ENCODE data around the gene TRIM14. TPM values are rescaled to one million over a fixed set of nuclear protein-coding genes. Genes with fewer than 3 reads are reported as not detected.

TRIM14 gene
- total RNA-seq, 1 experiment from 2014 or later = 34.1 TPM

GRCh38 chr9:98101416-98101815, 17.6 kb downstream of the TRIM14 start:
- no TSS peak for BruUV-seq (replicated peaks)
- Mint-ChIP-seq H3K27ac (ENCODE audit: unreplicated experiment) (no peak overlapping the region), H3K4me3 (ENCODE audit: low read depth, unreplicated experiment) (no peak overlapping the region), H3K9me3 (ENCODE audit: low read depth, unreplicated experiment) (no peaks in the 10 kb centered on the region), H3K27me3 (ENCODE audit: unreplicated experiment) (no peaks in the 10 kb centered on the region), H3K36me3 (ENCODE audit: insufficient read depth, unreplicated experiment) (peaks cover 22% of the 10 kb centered on the region), H3K4me1 (ENCODE audit: low read depth, unreplicated experiment) (no peaks in the 10 kb centered on the region)
- intact Hi-C loops (cut with micrococcal nuclease; ENCODE audit: unreplicated experiment) = no loop called here
- TF ChIP-seq, protein P1, sequence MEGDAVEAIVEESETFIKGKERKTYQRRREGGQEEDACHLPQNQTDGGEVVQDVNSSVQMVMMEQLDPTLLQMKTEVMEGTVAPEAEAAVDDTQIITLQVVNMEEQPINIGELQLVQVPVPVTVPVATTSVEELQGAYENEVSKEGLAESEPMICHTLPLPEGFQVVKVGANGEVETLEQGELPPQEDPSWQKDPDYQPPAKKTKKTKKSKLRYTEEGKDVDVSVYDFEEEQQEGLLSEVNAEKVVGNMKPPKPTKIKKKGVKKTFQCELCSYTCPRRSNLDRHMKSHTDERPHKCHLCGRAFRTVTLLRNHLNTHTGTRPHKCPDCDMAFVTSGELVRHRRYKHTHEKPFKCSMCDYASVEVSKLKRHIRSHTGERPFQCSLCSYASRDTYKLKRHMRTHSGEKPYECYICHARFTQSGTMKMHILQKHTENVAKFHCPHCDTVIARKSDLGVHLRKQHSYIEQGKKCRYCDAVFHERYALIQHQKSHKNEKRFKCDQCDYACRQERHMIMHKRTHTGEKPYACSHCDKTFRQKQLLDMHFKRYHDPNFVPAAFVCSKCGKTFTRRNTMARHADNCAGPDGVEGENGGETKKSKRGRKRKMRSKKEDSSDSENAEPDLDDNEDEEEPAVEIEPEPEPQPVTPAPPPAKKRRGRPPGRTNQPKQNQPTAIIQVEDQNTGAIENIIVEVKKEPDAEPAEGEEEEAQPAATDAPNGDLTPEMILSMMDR (IDR thresholded peaks at IDR 0.05; ENCODE audit: unreplicated experiment) = no peak
- no peak for DNase-seq
- CTCF ChIA-PET = no interaction called here

DNA sequence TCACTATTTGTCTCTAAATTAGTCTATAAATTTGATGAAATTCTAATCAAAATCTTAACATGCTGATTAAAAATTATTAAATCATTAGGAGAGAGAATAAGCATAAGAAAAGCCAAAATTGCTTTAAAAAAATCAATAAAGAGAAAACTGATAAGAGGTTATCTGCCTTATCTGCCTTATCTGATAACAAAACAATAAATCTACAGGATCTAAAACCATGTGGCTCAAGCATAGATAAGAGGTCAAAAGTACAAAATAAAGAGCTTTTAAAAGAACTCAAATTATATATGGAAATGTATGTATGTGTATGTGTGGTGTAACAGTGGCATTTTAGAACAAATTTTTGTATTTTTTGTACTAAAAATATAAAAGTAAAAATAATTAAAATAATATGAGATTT, 18.6 kb downstream of the TRIM14 start:
- H3K4me3 Mint-ChIP-seq (ENCODE audit: low read depth, unreplicated experiment) = no peak overlapping the region
- no peaks in the 10 kb centered on the region for H3K9me3 Mint-ChIP-seq (ENCODE audit: low read depth, unreplicated experiment)
- H3K36me3 Mint-ChIP-seq (ENCODE audit: insufficient read depth, unreplicated experiment) = peaks cover 22% of the 10 kb centered on the region
- no TSS peak for BruUV-seq (replicated peaks)
- H3K27ac Mint-ChIP-seq (ENCODE audit: unreplicated experiment) = no peak overlapping the region
- TF ChIP-seq, protein P1 (IDR thresholded peaks at IDR 0.05; ENCODE audit: unreplicated experiment) = no peak
- intact Hi-C loops (cut with micrococcal nuclease; ENCODE audit: unreplicated experiment) = no loop called here
- no peak for DNase-seq
- CTCF ChIA-PET = no interaction called here
- no peaks in the 10 kb centered on the region for H3K4me1 Mint-ChIP-seq (ENCODE audit: low read depth, unreplicated experiment)
- no peaks in the 10 kb centered on the region for H3K27me3 Mint-ChIP-seq (ENCODE audit: unreplicated experiment)

DNA sequence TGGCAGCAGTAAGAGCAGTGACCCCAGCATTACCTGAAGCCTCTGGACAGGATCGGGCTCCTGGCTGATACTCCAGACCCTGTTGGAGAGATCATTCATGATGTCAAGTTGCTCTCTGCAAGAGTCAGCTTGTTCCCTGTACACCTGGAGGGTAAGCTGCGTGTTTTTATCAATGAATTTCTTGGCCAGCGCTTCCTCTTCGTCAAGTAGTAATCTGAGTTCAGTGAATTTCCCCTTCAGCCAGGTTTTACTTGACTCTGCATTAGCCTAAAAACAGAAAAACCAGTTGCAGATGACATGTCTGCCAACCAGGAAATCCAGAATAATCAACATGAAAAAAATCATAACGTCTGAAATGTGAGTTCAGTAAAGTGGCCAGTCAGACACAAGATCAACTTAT, 19.1 kb downstream of the TRIM14 start:
- BruUV-seq (replicated peaks) = no TSS peak
- H3K9me3 Mint-ChIP-seq (ENCODE audit: low read depth, unreplicated experiment) = no peaks in the 10 kb centered on the region
- TF ChIP-seq, protein P1 (IDR thresholded peaks at IDR 0.05; ENCODE audit: unreplicated experiment) = no peak
- no peak for DNase-seq
- no peaks in the 10 kb centered on the region for H3K4me1 Mint-ChIP-seq (ENCODE audit: low read depth, unreplicated experiment)
- intact Hi-C loops (cut with micrococcal nuclease; ENCODE audit: unreplicated experiment) = no loop called here
- CTCF ChIA-PET = interaction anchor here (0.6 kb wide), 1 partner anchor 152 kb away, joined by 3 read pairs; no protein-coding TSS in a partner anchor
- no peak overlapping the region for H3K4me3 Mint-ChIP-seq (ENCODE audit: low read depth, unreplicated experiment)
- no peak overlapping the region for H3K27ac Mint-ChIP-seq (ENCODE audit: unreplicated experiment)
- H3K36me3 Mint-ChIP-seq (ENCODE audit: insufficient read depth, unreplicated experiment) = peaks cover 22% of the 10 kb centered on the region
- no peaks in the 10 kb centered on the region for H3K27me3 Mint-ChIP-seq (ENCODE audit: unreplicated experiment)

DNA sequence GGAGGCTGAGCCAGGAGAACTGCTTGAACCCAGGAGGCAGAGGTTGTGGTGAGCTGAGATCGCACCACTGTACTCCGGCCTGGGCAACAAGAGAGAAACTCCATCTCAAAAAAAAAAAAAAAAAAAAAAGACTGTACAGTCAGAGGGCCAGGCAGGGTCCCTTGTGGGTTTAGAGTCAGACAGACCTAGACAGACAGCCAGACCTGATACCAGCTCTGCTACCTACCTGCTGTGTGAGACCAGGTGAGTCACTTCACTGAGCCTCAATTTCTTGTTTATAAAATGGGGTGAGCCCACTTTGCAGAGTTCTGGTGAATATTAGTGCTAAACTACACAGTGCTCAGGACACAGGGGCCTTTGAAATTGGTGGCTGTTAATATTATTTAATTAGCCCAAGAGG, 19.7 kb downstream of the TRIM14 start:
- intact Hi-C loops (cut with micrococcal nuclease; ENCODE audit: unreplicated experiment) = no loop called here
- Mint-ChIP-seq H3K4me1 (ENCODE audit: low read depth, unreplicated experiment) (no peaks in the 10 kb centered on the region), H3K36me3 (ENCODE audit: insufficient read depth, unreplicated experiment) (peaks cover 24% of the 10 kb centered on the region), H3K27me3 (ENCODE audit: unreplicated experiment) (no peaks in the 10 kb centered on the region), H3K4me3 (ENCODE audit: low read depth, unreplicated experiment) (no peak overlapping the region), H3K27ac (ENCODE audit: unreplicated experiment) (no peak overlapping the region), H3K9me3 (ENCODE audit: low read depth, unreplicated experiment) (no peaks in the 10 kb centered on the region)
- CTCF ChIA-PET = interaction anchor here (0.7 kb wide), 1 partner anchor 158 kb away, joined by 6 read pairs; no protein-coding TSS in a partner anchor
- no peak for DNase-seq
- BruUV-seq (replicated peaks) = no TSS peak
- TF ChIP-seq, protein P1 (IDR thresholded peaks at IDR 0.05; ENCODE audit: unreplicated experiment) = no peak
